ENCODE measurements around the gene SALL4.

Gene SALL4

GRCh38 chr20:51801122-51801822 lies 1.0 kb downstream of the SALL4 start:
- no peak for TF ChIP-seq PBX3 (CRISPR knock-in tag; IDR thresholded peaks at IDR 0.05)
- no peak for TF ChIP-seq ZBTB1 (tag by site-specific recombination; IDR thresholded peaks at IDR 0.05)
- TF ChIP-seq OVOL3 (tag by site-specific recombination; IDR thresholded peaks at IDR 0.05), result no peak
- TF ChIP-seq ZNF76 (tag by site-specific recombination; IDR thresholded peaks at IDR 0.05; ENCODE audit: borderline replicate concordance, low read depth), result no peak
- TF ChIP-seq ZNF37A (tag by site-specific recombination; IDR thresholded peaks at IDR 0.05), result no peak
- TF ChIP-seq ZNF157 (tag by site-specific recombination; IDR thresholded peaks at IDR 0.05), result no peak
- TF ChIP-seq ZNF214 (tag by site-specific recombination; IDR thresholded peaks at IDR 0.05; ENCODE audit: borderline replicate concordance), result no peak
- no peak for TF ChIP-seq ZBTB11 (tag by site-specific recombination; conservative IDR thresholded peaks at IDR 0.05; ENCODE audit: low read depth)
- TF ChIP-seq TRIM28 (IDR thresholded peaks at IDR 0.05; ENCODE audit: borderline replicate concordance, low read length), result no peak
- no peak for TF ChIP-seq ZNF621 (tag by site-specific recombination; IDR thresholded peaks at IDR 0.05)
- no peak for TF ChIP-seq PATZ1 (tag by site-specific recombination; IDR thresholded peaks at IDR 0.05)
- TF ChIP-seq MZF1 (tag by site-specific recombination; IDR thresholded peaks at IDR 0.05; ENCODE audit: borderline replicate concordance), result no peak

GRCh38 chr20:51800872-51801121 lies 1.5 kb downstream of the SALL4 start:
- ChIA-PET POLR2A (interaction anchor here (0.8 kb wide), 1 partner anchor 34 kb away, joined by 3 read pairs; no protein-coding TSS in a partner anchor), CTCF (interaction anchor here (0.5 to 1.9 kb wide), 17 partner anchors 9 to 485 kb away, joined by 3 to 7 read pairs (median 3); no protein-coding TSS in a partner anchor)
- TF ChIP-seq KLF1 (tag by site-specific recombination; IDR thresholded peaks at IDR 0.05) (no peak), ZNF280C (tag by site-specific recombination; IDR thresholded peaks at IDR 0.05) (no peak), HIC1 (tag by site-specific recombination; IDR thresholded peaks at IDR 0.05) (no peak), ZNF704 (tag by site-specific recombination; IDR thresholded peaks at IDR 0.05) (no peak), HOXD13 (CRISPR knock-in tag; IDR thresholded peaks at IDR 0.05; ENCODE audit: borderline replicate concordance) (no peak), ZNF776 (tag by site-specific recombination; IDR thresholded peaks at IDR 0.05; ENCODE audit: borderline replicate concordance) (no peak), ZSCAN4 (tag by site-specific recombination; IDR thresholded peaks at IDR 0.05) (no peak), KLF10 (tag by site-specific recombination; IDR thresholded peaks at IDR 0.05) (no peak), ZNF350 (tag by site-specific recombination; IDR thresholded peaks at IDR 0.05) (no peak)

More at GRCh38 chr20:51801122-51801822, 1.0 kb downstream of the SALL4 start:
- Histone ChIP-seq H3K36me3 (ENCODE audit: control insufficient read depth in 2 of 2, insufficient read depth in 1 of 2, low read length in 2 of 2) (no peaks in the 10 kb centered on the region), H3K27ac (ENCODE audit: extremely low read depth, low read depth, low read length) (no peak overlapping the region), H3K4me1 (ENCODE audit: control insufficient read depth, insufficient read depth, low read length) (peaks cover 22% of the 10 kb centered on the region), H3K9me3 (ENCODE audit: control insufficient read depth, insufficient read depth, low read depth, low read length) (no peaks in the 10 kb centered on the region), H3K4me3 (ENCODE audit: low read depth, low read length) (peak overlapping the region; percentile 15; the same call in 1 of the 2 replicates)
- ChIA-PET POLR2A (no interaction called here), CTCF (interaction anchor here (0.5 to 1.7 kb wide), 8 partner anchors 16 to 484 kb away, joined by 3 to 7 read pairs (median 4); no protein-coding TSS in a partner anchor)

More at GRCh38 chr20:51800872-51801121, 1.5 kb downstream of the SALL4 start:
- peaks cover 22% of the 10 kb centered on the region for H3K4me1 ChIP-seq (ENCODE audit: control insufficient read depth, insufficient read depth, low read length)
- H3K36me3 ChIP-seq (ENCODE audit: control insufficient read depth in 2 of 2, insufficient read depth in 1 of 2, low read length in 2 of 2), result no peaks in the 10 kb centered on the region
- H3K9me3 ChIP-seq (ENCODE audit: control insufficient read depth, insufficient read depth, low read depth, low read length), result no peaks in the 10 kb centered on the region
- H3K27ac ChIP-seq (ENCODE audit: extremely low read depth, low read depth, low read length), result no peak overlapping the region
- peak overlapping the region; percentile 15; the same call in 1 of the 2 replicates for H3K4me3 ChIP-seq (ENCODE audit: low read depth, low read length)

All from HEK293 (cell line).